Ramos (cell line): ENCODE data around the gene ATXN10.

ENCODE experiments used
- in situ Hi-C: fragments of 300-500 bp; cut with MboI; formaldehyde crosslinking; loops from one replicate; pipeline ENCODE4 v1.14.3; 2022; ENCODE audit warnings: low sequenced_read_pairs; ENCODE audit not compliant: unreplicated experiment

The ATXN10 gene

GRCh38 chr22:45882881-45883810, 211.5 kb downstream of the ATXN10 start:
- in situ Hi-C loops: no loop called here

GRCh38 chr22:45883811-45884170, 212.2 kb downstream of the ATXN10 start:
- in situ Hi-C loops: no loop called here

GRCh38 chr22:45884201-45885062, 212.8 kb downstream of the ATXN10 start:
- in situ Hi-C loops: no loop called here

GRCh38 chr22:45885171-45885840, 213.7 kb downstream of the ATXN10 start:
- in situ Hi-C loops: no loop called here

- in situ Hi-C loops: no loop called here
Measured at GRCh38 chr22:45885941-45886395, 214.3 kb downstream of the ATXN10 start.

- in situ Hi-C loops: no loop called here
Measured at GRCh38 chr22:45886540-45886939, 214.9 kb downstream of the ATXN10 start.

GRCh38 chr22:45887202-45888131, 215.8 kb downstream of the ATXN10 start:
- in situ Hi-C loops: no loop called here

GRCh38 chr22:45888221-45889092, 216.8 kb downstream of the ATXN10 start:
- in situ Hi-C loops: no loop called here

- in situ Hi-C loops: no loop called here
Measured at GRCh38 chr22:45889093-45889538, 217.5 kb downstream of the ATXN10 start.

GRCh38 chr22:45889539-45890350, 218.1 kb downstream of the ATXN10 start:
- in situ Hi-C loops: no loop called here

- in situ Hi-C loops: no loop called here
Measured at GRCh38 chr22:45890351-45890635, 218.7 kb downstream of the ATXN10 start.

GRCh38 chr22:45891021-45891421, 219.4 kb downstream of the ATXN10 start:
- in situ Hi-C loops: no loop called here

- in situ Hi-C loops: no loop called here
Measured at GRCh38 chr22:45891471-45891995, 219.9 kb downstream of the ATXN10 start.

- in situ Hi-C loops: no loop called here
Measured at GRCh38 chr22:45891996-45892621, 220.5 kb downstream of the ATXN10 start.

GRCh38 chr22:45892681-45893461, 221.2 kb downstream of the ATXN10 start:
- in situ Hi-C loops: no loop called here

- in situ Hi-C loops: no loop called here
Measured at GRCh38 chr22:45893516-45893915, 221.9 kb downstream of the ATXN10 start.
